ENCODE results near the gene PIP4K2A.

DNA sequence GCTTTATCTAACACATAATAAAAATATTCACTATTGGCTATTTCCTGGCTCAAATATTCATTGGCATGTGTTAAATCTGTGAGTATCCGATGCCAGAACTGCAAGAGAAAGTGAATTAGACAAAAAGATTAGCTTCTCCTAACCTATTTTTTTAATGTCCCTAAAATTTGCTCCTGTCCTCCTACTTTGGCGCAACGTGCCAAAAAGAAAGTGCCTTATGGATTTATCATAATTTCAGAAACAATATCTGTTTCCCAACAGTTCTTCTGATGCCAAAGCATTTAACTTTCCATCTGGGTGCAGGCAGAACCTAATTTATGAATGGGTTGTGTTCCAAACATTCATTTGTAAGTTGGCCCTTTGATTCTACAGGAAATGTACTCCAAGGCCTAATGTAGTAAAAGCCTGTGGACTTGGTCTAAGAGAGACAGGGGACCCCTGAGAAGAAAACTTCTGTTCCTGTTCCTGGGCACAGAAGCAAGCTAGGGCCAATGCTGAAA is 15.4 kb downstream of the PIP4K2A start:
- TF ChIP-seq TARDBP (IDR thresholded peaks at IDR 0.05) (no peak), HDGF (IDR thresholded peaks at IDR 0.05; ENCODE audit: borderline replicate concordance) (no peak)

All from HEK293T (cell line).